H4 (cell line): ENCODE data around the gene USP3. TPM values are rescaled to one million over a fixed set of nuclear protein-coding genes. Genes with fewer than 3 reads are reported as not detected.
"Not testable (repeated sequence)": the region's sequence is repeated elsewhere in the genome, so short reads cannot be mapped to it uniquely, and the experiment has no call there.

Experiments
- DNase-seq: peaks from one replicate; pipeline ENCODE4 v3.0.0-alpha.2; 2015; ENCODE audit warnings: low spot score
- total RNA-seq: library from RNA; depleted of rRNA; stranded (reverse); fragments of >200 nt; shearing (Covaris generic); gene quantifications from 2 replicates; pipeline ENCODE4 v1.2.3, GENCODE V29; 2014

Gene USP3
- total RNA-seq, 1 experiment from 2014 or later, result 48.3 TPM

DNA sequence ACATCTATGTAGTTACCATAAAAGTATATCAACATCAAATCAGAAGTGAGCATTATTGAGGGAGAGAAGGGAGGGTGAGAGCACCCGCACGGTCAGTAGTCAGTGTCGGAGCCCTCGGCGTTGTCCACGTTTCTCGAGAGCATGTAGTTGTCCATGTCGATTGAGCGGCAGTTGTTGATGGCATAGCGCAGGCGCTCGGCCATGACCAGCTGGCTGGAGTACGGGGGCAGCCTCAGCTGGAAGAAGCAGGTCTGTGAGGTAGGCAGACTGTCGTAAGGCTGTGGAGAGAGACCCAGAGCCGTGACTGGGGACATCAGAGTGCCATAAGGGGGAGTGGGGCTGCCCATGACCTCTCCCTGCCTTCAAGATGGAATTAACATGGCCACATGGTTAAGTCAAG is 104.6 kb downstream of the USP3 start:
- DNase-seq, result no peak

DNA sequence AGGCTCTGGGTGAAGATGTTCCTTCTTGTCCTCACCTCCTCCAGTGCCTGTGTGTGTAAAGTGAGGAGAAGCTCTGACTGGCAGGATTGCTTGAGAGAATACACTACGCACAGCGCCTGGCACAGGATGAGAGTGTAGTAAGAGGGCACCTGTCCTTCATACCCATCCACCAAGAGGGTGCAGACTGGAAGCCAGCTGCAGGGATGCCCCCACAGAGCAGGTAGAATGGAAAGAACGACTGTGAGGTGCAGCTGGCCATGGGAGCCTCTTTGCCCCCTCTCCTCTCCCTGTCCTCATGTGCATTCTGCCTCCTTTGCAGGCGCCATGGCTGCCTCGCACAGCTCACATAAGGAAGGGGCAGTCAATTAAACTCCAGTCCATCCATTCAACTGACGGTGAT is 105.1 kb downstream of the USP3 start:
- no peak for DNase-seq

DNA sequence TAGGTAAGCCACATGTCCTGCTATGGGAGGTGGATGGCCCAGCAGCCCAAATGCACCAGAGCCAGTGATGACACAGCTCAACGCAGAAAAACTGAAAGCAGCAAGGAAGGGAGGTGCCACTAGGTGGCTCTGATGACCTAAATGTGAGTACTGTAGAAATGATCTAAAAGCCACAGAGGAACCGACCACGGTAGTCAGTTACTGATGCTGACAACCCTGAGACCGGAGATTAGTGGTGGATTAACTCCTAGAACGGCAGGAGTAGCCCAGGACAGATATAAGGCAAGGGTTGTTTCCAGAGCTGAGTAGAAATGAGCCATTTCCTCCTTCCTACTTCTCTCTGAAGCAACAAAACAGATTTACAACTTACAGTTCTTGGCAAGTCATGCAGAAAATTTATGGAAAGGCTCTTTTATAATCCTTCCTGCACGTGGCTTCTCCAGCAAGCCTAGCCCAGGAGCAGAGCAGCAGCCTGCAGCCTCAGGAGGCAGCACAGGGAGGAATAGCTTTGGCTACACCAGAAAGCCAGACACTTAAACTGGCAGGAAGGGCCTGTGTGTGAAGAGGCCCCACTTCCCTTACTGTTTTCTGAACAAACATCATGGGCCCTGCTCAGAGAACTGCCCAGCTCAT is 105.9 kb downstream of the USP3 start:
- peak; percentile 82 for DNase-seq

DNA sequence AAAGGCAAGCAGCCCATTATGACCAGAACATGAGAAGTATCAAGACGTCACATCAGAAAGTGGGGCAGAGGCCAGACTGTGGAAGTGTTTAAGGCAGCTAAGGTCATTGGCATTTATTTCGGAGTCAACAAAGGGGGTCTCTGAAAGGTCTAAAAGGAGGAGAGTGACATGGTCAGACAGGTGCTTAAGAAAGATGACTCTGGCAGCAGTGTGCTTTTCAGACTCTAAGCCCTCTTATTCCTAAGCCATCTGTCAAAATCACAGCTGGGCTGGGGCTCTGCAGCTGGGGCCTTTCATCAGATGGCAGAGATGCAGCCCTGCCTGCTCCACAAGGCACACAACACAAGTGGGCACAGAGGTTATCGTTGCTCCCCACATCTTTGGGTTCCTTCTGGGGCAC is 106.8 kb downstream of the USP3 start:
- DNase-seq, result no peak

DNA sequence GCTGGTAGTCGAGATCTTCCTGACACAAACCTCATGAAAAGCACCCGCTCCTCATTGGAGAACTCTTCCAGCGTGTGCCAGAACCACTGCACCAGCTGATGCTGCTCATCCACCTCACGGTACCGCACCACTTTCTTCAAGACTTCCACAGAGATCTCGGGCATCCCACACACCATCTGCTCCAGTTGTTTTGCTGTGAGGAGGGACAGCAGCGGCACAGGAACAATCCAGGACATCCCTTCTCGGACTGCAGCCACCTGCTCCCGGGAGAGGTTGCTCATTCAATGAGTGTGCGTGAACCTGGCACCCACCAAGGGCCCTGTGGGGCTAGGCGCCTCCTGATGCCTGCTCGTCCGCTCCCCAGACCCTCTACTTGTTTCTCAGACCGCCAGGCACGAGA is 107.9 kb downstream of the USP3 start:
- DNase-seq, result no peak

DNA sequence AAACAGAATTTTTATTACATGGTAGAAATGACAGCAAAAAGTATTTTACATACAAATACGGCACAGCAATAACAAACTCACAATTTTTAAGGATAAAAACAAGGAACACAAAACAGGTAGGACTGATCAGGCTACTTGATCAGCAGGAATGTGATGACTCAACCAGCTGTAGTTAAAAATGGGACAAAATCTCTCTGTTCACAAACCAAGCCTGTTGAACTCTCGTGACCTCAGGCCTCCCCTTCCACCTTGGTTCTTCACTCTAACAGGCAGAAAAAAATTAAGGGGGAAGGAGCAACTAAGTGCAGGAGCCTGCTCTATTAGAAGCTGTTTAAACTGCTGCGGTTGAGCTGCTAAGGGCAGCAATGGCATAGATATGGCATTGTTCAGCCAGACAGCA is 111.5 kb downstream of the USP3 start:
- no peak for DNase-seq

DNA sequence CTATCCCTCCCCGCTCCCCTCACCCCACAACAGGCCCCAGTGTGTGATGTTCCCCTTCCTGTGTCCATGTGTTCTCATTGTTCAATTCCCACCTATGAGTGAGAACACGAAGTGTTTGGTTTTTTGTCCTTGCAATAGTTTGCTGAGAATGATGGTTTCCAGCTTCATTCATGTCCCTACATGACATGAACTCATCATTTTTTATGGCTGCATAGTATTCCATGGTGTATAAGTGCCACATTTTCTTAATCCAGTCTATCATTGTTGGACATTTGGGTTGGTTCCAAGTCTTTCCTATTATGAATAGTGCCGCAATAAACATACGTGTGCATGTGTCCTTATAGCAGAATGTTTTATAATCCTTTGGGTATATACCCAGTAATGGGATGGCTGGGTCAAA is 112.8 kb downstream of the USP3 start:
- DNase-seq, result not testable (repeated sequence)

DNA sequence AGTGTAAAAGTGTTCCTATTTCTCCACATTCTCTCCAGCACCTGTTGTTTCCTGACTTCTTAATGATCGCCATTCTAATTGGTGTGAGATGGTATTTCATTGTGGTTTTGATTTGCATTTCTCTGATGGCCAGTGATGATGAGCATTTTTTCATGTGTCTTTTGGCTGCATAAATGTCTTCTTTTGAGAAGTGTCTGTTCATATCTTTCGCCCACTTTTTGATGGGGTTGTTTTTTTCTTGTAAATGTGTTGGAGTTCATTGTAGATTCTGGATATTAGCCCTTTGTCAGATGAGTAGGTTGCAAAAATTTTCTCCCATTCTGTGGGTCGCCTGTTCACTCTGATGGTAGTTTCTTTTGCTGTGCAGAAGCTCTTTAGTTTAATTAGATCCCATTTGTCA is 113.2 kb downstream of the USP3 start:
- not testable (repeated sequence) for DNase-seq

DNA sequence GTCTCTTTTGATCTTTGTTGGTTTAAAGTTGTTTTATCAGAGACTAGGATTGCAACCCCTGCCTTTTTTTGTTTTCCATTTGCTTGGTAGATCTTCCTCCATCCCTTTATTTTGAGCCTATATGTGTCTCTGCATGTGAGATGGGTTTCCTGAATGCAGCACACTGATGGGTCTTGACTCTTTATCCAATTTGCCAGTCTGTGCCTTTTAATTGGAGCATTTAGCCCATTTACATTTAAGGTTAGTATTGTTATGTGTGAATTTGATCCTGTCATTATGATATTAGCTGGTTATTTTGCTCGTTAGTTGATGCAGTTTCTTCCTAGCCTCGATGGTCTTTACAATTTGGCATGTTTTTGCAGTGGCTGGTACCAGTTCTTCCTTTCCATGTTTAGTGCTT is 116.4 kb downstream of the USP3 start:
- DNase-seq, result not testable (repeated sequence)

DNA sequence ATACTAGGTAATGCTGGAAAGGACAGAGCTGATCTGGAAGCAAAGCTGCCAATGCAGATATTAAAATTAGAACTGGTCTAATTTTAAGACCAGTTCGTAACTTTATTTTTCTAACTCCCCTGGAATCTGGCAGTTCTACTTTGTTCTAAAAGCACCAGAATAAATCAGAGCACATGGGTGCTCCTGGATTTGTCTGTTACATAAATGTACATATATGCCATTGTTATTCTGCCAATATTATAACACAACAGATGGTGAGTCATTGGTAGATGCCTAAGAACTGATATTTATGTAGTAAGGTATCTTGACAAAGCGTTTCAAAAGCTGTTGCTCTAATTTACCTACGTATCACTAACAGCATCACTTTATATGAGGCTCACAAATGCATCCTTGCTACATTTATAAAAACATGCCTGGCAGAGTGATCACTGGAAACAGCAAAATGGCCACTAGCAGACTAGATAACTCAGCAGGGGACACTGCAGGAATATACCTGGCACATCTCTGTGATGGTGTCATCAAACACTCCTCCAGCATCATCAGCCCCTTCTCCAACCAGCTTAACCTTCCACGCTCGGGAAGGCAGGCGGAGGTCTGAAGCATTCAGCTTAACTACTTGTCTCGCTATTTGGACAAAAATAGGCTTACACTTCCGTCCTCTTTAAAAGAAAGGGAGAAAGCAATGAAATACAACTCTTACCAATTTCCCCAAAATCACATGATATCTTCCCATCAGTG is 119.0 kb downstream of the USP3 start:
- DNase-seq, result no peak

DNA sequence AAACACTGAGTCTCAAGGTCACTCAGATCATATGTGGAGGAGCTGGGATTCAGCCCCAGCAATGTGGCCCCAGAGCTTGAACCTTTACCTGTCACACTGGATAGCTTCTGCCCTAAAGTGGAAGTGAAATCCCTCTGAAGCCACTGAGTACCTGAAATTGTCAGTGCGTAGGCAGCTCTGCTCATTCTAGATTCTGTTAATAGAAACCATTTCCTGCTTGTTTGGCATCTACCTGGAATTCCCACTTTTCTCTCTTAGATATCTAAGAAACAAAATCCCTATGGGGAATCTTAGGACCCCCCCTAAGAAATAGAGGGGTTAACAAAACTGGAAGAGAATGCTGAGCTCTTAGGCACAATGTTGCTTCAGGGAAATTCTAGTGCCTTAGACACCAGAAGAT is 122.6 kb downstream of the USP3 start:
- DNase-seq, result no peak

DNA sequence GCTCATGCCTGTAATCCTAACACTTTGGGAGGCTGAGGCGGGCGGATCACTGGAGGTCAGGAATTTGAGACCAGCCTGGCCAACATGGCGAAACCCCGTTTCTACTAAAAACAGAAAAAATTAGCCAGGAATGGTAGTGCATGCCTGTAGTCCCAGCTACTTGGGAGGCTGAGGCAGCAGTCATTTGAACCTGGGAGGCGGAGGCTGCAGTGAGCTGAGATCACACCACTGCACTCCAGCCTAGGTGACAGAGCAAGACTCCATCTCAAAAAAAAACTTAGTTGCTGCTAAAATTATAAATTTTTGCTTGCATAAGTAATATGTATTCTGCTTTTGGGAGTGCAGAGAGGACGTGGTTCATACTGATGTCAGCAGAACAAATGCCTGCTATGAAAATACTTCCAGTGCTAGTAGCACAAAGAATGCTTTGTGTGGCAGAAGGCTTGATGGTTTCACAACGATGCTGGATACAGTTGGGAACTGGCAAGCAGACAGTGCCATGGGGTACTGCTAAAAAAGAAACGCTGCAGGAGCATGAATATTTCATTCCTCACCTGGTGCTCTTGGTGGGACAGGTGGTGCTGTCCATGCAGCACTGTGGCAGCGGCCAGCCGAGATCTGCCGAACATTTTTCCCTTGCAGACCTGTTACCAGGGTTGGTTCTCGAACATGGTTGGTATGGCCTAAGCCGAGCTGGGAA is 123.9 kb downstream of the USP3 start:
- no peak for DNase-seq

DNA sequence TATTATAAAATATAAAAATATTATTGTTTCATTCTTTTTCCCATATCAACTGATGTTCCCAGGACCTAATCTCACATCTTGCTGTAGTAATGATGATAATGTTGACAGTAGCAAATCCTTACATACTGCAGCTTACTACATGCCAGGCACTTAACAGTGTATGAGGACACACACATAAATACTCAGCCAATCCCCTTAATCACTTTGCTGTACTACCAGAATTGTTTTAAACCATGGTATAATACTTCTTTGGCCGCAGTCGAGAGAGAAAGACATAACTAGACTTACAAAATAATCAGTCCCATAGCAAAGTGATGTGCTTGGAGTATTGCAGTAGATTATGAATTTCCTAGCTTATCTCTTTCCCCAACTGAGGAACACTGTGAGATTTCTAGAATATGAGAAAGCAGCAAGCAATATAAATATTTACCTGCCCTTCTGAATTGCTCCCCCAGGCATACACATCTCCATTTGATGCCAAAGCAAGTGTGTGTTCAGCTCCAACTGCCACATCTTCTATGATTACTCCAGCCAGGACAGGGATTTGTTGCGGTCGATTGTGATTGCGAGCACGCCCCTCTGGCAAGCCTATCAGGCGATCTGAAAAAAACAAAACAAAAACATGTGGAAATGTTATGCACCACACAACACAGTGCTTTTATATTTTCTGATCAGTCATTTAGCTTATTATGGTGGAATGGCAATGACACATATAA is 125.8 kb downstream of the USP3 start:
- DNase-seq, result no peak

DNA sequence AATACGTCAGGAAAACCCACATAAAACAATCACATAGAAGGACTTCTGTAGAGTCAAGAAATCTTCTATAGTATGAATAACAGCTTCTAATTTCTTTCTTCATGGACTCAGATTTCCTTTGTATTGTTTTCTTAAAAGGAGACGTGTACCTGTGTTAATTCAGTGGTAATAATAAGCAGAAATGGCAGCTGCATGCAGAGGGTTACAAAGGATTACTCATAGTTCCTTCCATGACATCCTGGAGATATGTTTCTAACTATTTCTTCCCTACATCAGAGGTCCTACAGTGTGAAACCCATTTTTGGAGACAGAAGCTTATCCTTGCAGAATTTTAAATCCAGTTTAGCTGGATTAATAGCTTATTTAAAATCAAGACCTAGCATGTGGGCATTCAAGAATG is 128.9 kb downstream of the USP3 start:
- no peak for DNase-seq

DNA sequence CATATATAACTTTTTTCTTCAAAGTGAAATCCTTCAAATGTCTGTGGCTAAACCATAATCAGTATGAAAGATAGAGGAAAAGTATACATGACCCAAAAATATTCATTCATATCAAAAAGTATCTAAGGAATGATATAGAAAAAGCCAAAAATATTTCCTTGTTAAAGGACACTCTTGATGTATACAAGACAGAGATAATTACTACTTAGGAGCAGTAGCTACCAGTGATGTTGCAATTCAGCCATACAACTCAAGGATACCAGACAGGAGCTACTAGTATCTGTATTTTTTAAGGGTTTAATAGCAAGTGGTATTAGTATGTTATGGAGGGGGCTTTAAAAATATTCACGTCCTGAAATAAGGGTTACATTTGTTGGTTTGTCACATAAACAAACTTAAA is 129.8 kb downstream of the USP3 start:
- no peak for DNase-seq

DNA sequence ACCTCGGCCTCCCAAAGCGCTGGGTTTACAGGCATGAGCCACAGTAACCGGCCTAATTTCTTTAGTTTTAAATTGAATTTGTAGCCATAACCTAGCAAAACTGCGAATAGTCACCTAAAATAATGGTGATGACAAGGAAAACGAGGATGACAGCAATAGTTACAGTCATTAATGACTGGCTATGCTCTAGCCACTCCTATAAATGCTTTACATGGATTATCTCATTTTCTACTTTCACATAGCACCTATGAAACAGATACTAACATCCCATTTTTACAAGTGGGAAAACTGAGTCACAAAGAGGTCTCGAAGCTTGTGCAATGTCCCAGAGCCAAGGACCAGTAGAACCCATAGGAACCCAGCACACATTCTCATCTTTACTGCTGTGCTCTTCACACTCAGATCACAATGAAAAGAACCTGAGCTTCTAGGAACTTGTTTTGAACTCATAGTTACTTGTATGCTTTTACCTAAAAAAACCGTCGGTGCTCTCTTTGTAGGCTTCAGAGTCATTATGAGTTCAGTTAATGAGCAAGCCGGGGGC is 132.2 kb downstream of the USP3 start:
- DNase-seq, result no peak

DNA sequence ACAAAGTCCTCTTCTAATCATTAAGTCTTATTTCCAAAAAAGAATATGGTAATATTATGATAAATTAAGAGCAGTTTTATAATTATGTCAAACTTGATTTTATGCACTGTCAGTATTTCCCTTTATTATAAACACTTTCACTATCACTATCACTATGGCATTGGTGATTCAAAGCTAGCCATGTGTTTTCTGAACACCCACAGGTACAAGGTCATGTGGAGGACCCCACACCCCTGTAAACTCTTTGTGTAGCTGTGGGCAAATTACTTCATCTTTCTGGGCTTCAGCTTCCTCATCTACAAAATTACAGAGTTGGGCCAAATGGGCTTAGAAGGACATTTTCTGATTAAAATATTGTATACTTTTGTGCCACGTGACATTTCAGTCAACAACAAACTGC is 134.4 kb downstream of the USP3 start:
- DNase-seq, result no peak

DNA sequence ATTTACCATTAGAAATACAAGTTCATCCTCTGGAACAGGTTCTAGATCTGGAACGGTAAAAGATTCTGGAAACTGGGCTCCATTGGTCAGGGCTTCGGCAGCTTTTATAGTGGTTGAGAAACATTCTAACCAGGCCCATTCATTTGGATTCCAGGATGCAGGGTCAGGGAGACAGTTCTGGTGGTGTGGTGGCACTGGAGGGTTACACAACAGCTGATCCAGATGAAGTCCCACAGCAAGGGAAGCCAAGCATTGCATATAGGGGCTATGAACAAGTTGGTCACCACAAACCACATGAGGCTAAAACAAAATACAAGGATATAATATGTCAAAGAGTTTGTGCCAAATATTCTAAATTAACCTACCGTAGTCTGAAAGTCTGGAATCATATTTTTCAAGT is 135.8 kb downstream of the USP3 start:
- no peak for DNase-seq
